Suppressor macrophage (primary cell): Measurements from ENCODE around the gene TGFA.
A peak's percentile ranks its signal among the peaks of the same experiment; 100 is the strongest.

Source experiments
- DNase-seq, 4 experiments: peaks; one replicate each; pipeline ENCODE4 v3.0.0-alpha.2; 2020 to 2022

The TGFA gene

GRCh38 chr2:70552501-70553333 lies 909 bp downstream of the TGFA start:
- DNase-seq, result peak; percentile 8 to 30 (median 20)

- no peak for DNase-seq
These were observed 2.5 kb downstream of the TGFA start for GRCh38 chr2:70551167-70551566.

- DNase-seq, result no peak
These were observed 3.7 kb downstream of the TGFA start for GRCh38 chr2:70549962-70550361.

- no peak for DNase-seq
These were observed 4.4 kb downstream of the TGFA start for GRCh38 chr2:70549064-70549710.

- no peak for DNase-seq
These were observed 5.4 kb downstream of the TGFA start for GRCh38 chr2:70548233-70548632.

- DNase-seq, result no peak
These were observed 6.7 kb downstream of the TGFA start for GRCh38 chr2:70546885-70547284.

- no peak for DNase-seq
These were observed 7.2 kb downstream of the TGFA start for GRCh38 chr2:70546376-70546775.

- DNase-seq, result no peak
These were observed 12.1 kb downstream of the TGFA start for GRCh38 chr2:70541481-70542020.

- no peak for DNase-seq
These were observed 15.8 kb downstream of the TGFA start for GRCh38 chr2:70537840-70538239.

- no peak for DNase-seq
These were observed 17.0 kb downstream of the TGFA start for GRCh38 chr2:70536517-70537055.

GRCh38 chr2:70535573-70535972 lies 18.1 kb downstream of the TGFA start:
- DNase-seq, result no peak

- no peak for DNase-seq
These were observed 19.3 kb downstream of the TGFA start for GRCh38 chr2:70534183-70534836.

- no peak for DNase-seq
These were observed 21.2 kb downstream of the TGFA start for GRCh38 chr2:70532244-70532935.

- peak; percentile 34 to 88 (median 54) for DNase-seq
These were observed 22.1 kb downstream of the TGFA start for GRCh38 chr2:70531419-70532086.

GRCh38 chr2:70529610-70530009 lies 24.0 kb downstream of the TGFA start:
- peak; percentile 72 to 86 (median 84) for DNase-seq

GRCh38 chr2:70528929-70529328 lies 24.7 kb downstream of the TGFA start:
- DNase-seq, result no peak

GRCh38 chr2:70528276-70528675 lies 25.4 kb downstream of the TGFA start:
- no peak for DNase-seq

GRCh38 chr2:70527447-70528080 lies 26.1 kb downstream of the TGFA start:
- peak in 1 of 4 experiments; percentile 17 for DNase-seq

- no peak for DNase-seq
These were observed 27.5 kb downstream of the TGFA start for GRCh38 chr2:70526126-70526525.

- DNase-seq, result no peak
These were observed 28.6 kb downstream of the TGFA start for GRCh38 chr2:70525032-70525431.
